ENCODE results near the gene PIP4K2A.
A peak's percentile ranks its signal among the peaks of the same experiment; 100 is the strongest.

Gene PIP4K2A

GRCh38 chr10:22643775-22644174, 70.6 kb downstream of the PIP4K2A start:
- Mint-ChIP-seq H3K9me3 (no peaks in the 10 kb centered on the region), H3K4me3 (peak overlapping the region; percentile 24), H3K27me3 (no peaks in the 10 kb centered on the region), H3K27ac (peak overlapping the region; percentile 66), H3K4me1 (peaks cover 57% of the 10 kb centered on the region), H3K36me3 (peaks cover 24% of the 10 kb centered on the region)
- ATAC-seq (ENCODE audit: low read depth) (no peak), DNase-seq (ENCODE audit: low spot score in 2 of 2) (no peak)

DNA sequence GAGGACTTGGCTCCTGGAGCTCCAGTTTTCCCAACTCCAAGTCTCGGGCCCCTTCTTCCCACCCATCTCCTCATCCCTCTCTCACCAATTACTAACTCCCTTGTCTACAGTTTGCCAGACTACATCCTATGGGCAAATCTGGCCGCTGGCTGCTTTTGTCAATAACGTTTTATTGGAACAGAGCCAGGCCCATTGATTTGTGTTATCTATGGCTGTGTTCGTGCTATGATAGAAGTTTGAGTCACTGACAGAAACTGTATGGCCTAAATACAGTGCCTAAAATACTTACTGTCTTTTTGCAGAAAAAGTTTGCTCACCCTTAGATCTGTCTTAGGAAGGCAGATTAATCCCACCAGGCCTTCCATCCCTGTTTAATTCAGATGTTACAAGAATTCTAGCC, 71.3 kb downstream of the PIP4K2A start:
- H3K36me3 Mint-ChIP-seq: peaks cover 24% of the 10 kb centered on the region
- DNase-seq (ENCODE audit: low spot score in 2 of 2) (no peak), ATAC-seq (ENCODE audit: low read depth) (no peak)
- no peak overlapping the region for H3K4me3 Mint-ChIP-seq
- H3K27ac Mint-ChIP-seq: peak overlapping the region; percentile 66
- peaks cover 55% of the 10 kb centered on the region for H3K4me1 Mint-ChIP-seq
- H3K27me3 Mint-ChIP-seq: no peaks in the 10 kb centered on the region
- H3K9me3 Mint-ChIP-seq: no peaks in the 10 kb centered on the region

GRCh38 chr10:22641743-22642142, 72.6 kb downstream of the PIP4K2A start:
- Mint-ChIP-seq H3K4me1 (peaks cover 55% of the 10 kb centered on the region), H3K36me3 (peaks cover 25% of the 10 kb centered on the region), H3K27me3 (no peaks in the 10 kb centered on the region), H3K9me3 (peaks cover 2% of the 10 kb centered on the region), H3K4me3 (no peak overlapping the region), H3K27ac (peak overlapping the region; percentile 65)
- DNase-seq (ENCODE audit: low spot score in 2 of 2): no peak
- no peak for ATAC-seq (ENCODE audit: low read depth)

GRCh38 chr10:22640359-22640758, 74.0 kb downstream of the PIP4K2A start:
- ATAC-seq (ENCODE audit: low read depth): no peak

DNA sequence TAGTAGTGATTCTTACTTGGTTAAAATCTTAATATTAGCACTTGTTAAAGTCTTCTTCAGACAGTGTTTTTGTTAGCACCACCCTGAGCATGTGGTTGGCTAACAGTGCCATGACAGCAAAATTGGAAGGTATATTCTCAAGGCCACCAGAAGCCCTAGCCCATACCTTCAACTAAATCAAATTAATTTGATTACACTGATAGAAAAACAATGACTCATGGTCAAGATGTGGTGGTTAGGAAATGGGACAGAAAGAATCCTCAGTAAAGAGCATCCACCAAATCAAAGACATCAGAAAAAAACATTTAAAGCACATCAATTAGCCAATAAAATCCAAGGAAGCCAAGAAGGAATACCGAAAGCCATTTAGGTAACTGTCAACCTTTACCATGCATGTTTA, 75.5 kb downstream of the PIP4K2A start:
- Mint-ChIP-seq H3K4me3 (no peak overlapping the region), H3K4me1 (peaks cover 65% of the 10 kb centered on the region), H3K36me3 (peaks cover 29% of the 10 kb centered on the region), H3K27ac (peak overlapping the region; percentile 96), H3K9me3 (peaks cover 4% of the 10 kb centered on the region), H3K27me3 (no peaks in the 10 kb centered on the region)
- DNase-seq (ENCODE audit: low spot score in 2 of 2) (no peak), ATAC-seq (ENCODE audit: low read depth) (no peak)

More at GRCh38 chr10:22640359-22640758, 74.0 kb downstream of the PIP4K2A start:
- H3K27me3 Mint-ChIP-seq: no peaks in the 10 kb centered on the region
- H3K4me3 Mint-ChIP-seq: no peak overlapping the region
- H3K27ac Mint-ChIP-seq: peak overlapping the region; percentile 48
- peaks cover 59% of the 10 kb centered on the region for H3K4me1 Mint-ChIP-seq
- H3K36me3 Mint-ChIP-seq: peaks cover 31% of the 10 kb centered on the region
- H3K9me3 Mint-ChIP-seq: peaks cover 3% of the 10 kb centered on the region
- DNase-seq (ENCODE audit: low spot score in 2 of 2): no peak

GRCh38 chr10:22637491-22637890, 76.9 kb downstream of the PIP4K2A start:
- no peaks in the 10 kb centered on the region for H3K27me3 Mint-ChIP-seq
- H3K9me3 Mint-ChIP-seq: peaks cover 4% of the 10 kb centered on the region
- ATAC-seq (ENCODE audit: low read depth) (no peak), DNase-seq (ENCODE audit: low spot score in 2 of 2) (no peak)
- H3K4me3 Mint-ChIP-seq: peak overlapping the region; percentile 29
- peaks cover 25% of the 10 kb centered on the region for H3K36me3 Mint-ChIP-seq
- H3K4me1 Mint-ChIP-seq: peaks cover 58% of the 10 kb centered on the region
- peak overlapping the region; percentile 96 for H3K27ac Mint-ChIP-seq

DNA sequence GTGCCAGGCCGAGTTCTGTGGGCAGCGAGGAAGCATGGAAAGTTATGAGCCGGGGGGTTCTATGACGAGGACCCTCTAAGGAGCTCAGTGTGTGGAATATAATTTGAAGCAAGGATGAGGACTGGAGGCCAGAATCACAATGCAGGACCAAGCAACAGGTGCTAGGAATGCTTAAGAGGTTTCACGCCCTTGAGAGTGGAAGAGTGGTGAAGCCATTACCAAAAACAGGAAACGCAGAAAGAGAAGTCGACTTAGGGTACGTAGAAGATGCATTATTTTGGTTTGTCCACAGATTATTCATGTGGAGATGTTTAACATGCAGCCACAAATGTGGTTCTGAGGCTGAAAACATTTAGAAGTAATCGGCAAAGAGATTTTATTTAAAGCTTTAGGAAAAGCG, 78.7 kb downstream of the PIP4K2A start:
- DNase-seq (ENCODE audit: low spot score in 2 of 2) (no peak), ATAC-seq (ENCODE audit: low read depth) (peak; percentile 71)
- H3K4me1 Mint-ChIP-seq: peaks cover 68% of the 10 kb centered on the region
- H3K4me3 Mint-ChIP-seq: peak overlapping the region; percentile 75
- H3K9me3 Mint-ChIP-seq: peaks cover 4% of the 10 kb centered on the region
- H3K27ac Mint-ChIP-seq: peak overlapping the region; percentile 96
- peaks cover 17% of the 10 kb centered on the region for H3K36me3 Mint-ChIP-seq
- no peaks in the 10 kb centered on the region for H3K27me3 Mint-ChIP-seq

GRCh38 chr10:22634606-22635459, 79.5 kb downstream of the PIP4K2A start:
- no peak for ATAC-seq (ENCODE audit: low read depth)
- no peak for DNase-seq (ENCODE audit: low spot score in 2 of 2)
- H3K36me3 Mint-ChIP-seq: peaks cover 15% of the 10 kb centered on the region
- H3K27ac Mint-ChIP-seq: peak overlapping the region; percentile 96
- no peak overlapping the region for H3K4me3 Mint-ChIP-seq
- no peaks in the 10 kb centered on the region for H3K27me3 Mint-ChIP-seq
- peaks cover 4% of the 10 kb centered on the region for H3K9me3 Mint-ChIP-seq
- H3K4me1 Mint-ChIP-seq: peaks cover 70% of the 10 kb centered on the region

- Mint-ChIP-seq H3K4me1 (peaks cover 74% of the 10 kb centered on the region), H3K27me3 (no peaks in the 10 kb centered on the region), H3K9me3 (peaks cover 4% of the 10 kb centered on the region), H3K36me3 (peaks cover 15% of the 10 kb centered on the region), H3K27ac (peak overlapping the region; percentile 96), H3K4me3 (peak overlapping the region; percentile 14)
- DNase-seq (ENCODE audit: low spot score in 2 of 2): no peak
- ATAC-seq (ENCODE audit: low read depth): no peak
Measured at GRCh38 chr10:22634093-22634492, 80.3 kb downstream of the PIP4K2A start.

DNA sequence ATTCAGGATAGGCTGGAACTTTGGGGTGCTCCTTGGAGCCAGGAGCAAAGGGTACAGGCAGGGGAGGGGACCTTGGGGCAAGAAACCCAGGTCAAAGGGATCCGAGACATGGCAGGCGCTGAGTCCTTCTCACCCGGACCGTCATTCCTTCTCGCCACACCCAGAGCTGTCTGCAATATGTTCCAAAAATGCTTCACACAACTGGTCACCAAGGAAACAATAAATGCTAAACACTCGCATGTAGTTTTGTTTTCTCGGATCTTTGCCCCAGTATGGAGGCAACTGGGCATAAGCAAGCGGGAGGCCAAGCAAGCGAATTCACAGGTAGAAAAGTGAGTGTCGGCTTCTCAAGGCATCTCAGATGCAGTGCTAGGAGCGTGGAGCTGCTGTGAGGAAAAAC, 80.8 kb downstream of the PIP4K2A start:
- Mint-ChIP-seq H3K4me3 (no peak overlapping the region), H3K27ac (peak overlapping the region; percentile 96), H3K4me1 (peaks cover 75% of the 10 kb centered on the region), H3K27me3 (no peaks in the 10 kb centered on the region), H3K36me3 (peaks cover 13% of the 10 kb centered on the region), H3K9me3 (peaks cover 4% of the 10 kb centered on the region)
- DNase-seq (ENCODE audit: low spot score in 2 of 2) (no peak), ATAC-seq (ENCODE audit: low read depth) (no peak)

DNA sequence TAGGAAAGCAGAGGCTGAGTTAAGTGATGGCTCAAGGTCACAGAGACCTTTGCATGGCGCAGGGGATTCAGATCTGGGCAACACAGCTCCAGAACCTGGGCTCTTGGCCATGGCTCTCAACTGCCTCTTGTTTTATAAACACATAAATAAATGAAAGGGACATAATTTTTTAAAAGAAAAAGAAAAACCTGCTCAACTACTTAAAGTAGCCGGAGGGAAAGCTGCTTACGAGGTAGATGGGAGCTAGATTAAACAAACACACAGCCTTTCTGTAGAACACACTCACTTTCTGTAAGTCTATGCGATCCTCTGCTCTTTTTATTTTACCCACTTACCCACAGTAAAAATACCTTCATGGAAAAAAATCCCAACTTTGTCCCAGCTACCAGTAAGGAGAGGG, 81.3 kb downstream of the PIP4K2A start:
- DNase-seq (ENCODE audit: low spot score in 2 of 2) (no peak), ATAC-seq (ENCODE audit: low read depth) (no peak)
- H3K27ac Mint-ChIP-seq: peak overlapping the region; percentile 96
- peaks cover 75% of the 10 kb centered on the region for H3K4me1 Mint-ChIP-seq
- H3K36me3 Mint-ChIP-seq: peaks cover 13% of the 10 kb centered on the region
- H3K4me3 Mint-ChIP-seq: no peak overlapping the region
- no peaks in the 10 kb centered on the region for H3K27me3 Mint-ChIP-seq
- H3K9me3 Mint-ChIP-seq: peaks cover 4% of the 10 kb centered on the region

GRCh38 chr10:22631646-22632278, 82.6 kb downstream of the PIP4K2A start:
- Mint-ChIP-seq H3K36me3 (peaks cover 10% of the 10 kb centered on the region), H3K27ac (peak overlapping the region; percentile 96), H3K27me3 (no peaks in the 10 kb centered on the region), H3K4me3 (peak overlapping the region; percentile 49), H3K4me1 (peaks cover 69% of the 10 kb centered on the region), H3K9me3 (peaks cover 3% of the 10 kb centered on the region)
- ATAC-seq (ENCODE audit: low read depth) (no peak), DNase-seq (ENCODE audit: low spot score in 2 of 2) (no peak)

- DNase-seq (ENCODE audit: low spot score in 2 of 2): no peak
- H3K9me3 Mint-ChIP-seq: peaks cover 1% of the 10 kb centered on the region
- H3K4me1 Mint-ChIP-seq: peaks cover 67% of the 10 kb centered on the region
- no peak for ATAC-seq (ENCODE audit: low read depth)
- H3K27ac Mint-ChIP-seq: peak overlapping the region; percentile 96
- H3K27me3 Mint-ChIP-seq: no peaks in the 10 kb centered on the region
- H3K4me3 Mint-ChIP-seq: no peak overlapping the region
- H3K36me3 Mint-ChIP-seq: peaks cover 8% of the 10 kb centered on the region
Measured at GRCh38 chr10:22631185-22631584, 83.2 kb downstream of the PIP4K2A start.

Data from memory B cell (primary cell).